Measurements from ENCODE around the gene CILP2. TPM values are rescaled to one million over a fixed set of nuclear protein-coding genes. Genes with fewer than 3 reads are reported as not detected.

The CILP2 gene
- total RNA-seq, 3 donors from 2014 or later, result 0.15 to 0.66 (median 0.16) TPM

DNA sequence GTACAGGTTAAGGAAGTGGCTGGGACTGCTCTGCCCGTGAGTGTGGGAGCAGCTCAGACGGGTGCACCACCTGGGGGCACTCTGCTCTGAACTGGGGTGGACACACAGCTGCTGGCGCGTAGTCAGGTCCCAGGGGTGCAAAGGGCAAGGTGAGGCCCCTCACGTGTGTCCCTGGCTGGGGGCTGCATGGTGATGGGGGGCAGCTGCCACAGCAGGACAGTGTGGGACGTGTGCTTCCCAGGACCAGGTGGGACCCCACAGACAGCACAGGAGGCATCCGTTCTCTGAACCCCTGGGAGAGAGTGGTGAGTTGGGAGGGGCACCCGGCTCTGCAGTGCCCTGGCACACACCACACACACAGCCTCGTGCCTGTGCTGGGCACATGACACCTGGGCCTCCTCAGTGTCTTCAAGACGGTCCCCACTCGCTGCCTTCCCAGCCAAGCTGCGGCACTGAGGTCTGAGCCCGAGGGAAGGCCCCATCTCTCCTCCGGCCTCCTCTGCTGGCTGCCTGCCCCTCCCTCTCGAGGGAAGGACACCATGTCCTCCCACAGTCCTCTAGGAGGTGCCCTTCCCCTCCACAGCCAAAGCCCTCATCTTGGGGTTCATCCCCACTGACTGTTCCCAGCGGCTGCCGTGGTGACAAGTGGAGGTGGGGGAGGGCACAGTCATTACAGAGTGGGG, 24.7 kb downstream of the CILP2 start:
- intact Hi-C loops (cut with DNase I; ENCODE audit: low total_unique reads), result no loop called here
- DNase-seq (ENCODE audit: low spot score in 2 of 2), result no peak
- Histone ChIP-seq H3K4me3 (no peak overlapping the region), H3K36me3 (no peaks in the 10 kb centered on the region), H3K9me3 (no peaks in the 10 kb centered on the region), H3K27me3 (no peaks in the 10 kb centered on the region), H3K4me1 (no peaks in the 10 kb centered on the region), H3K27ac (no peak overlapping the region)
- TF ChIP-seq POLR2A (IDR thresholded peaks at IDR 0.05), result no peak
- TF ChIP-seq, protein P1, sequence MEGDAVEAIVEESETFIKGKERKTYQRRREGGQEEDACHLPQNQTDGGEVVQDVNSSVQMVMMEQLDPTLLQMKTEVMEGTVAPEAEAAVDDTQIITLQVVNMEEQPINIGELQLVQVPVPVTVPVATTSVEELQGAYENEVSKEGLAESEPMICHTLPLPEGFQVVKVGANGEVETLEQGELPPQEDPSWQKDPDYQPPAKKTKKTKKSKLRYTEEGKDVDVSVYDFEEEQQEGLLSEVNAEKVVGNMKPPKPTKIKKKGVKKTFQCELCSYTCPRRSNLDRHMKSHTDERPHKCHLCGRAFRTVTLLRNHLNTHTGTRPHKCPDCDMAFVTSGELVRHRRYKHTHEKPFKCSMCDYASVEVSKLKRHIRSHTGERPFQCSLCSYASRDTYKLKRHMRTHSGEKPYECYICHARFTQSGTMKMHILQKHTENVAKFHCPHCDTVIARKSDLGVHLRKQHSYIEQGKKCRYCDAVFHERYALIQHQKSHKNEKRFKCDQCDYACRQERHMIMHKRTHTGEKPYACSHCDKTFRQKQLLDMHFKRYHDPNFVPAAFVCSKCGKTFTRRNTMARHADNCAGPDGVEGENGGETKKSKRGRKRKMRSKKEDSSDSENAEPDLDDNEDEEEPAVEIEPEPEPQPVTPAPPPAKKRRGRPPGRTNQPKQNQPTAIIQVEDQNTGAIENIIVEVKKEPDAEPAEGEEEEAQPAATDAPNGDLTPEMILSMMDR (IDR thresholded peaks at IDR 0.05), result no peak
- no peak for TF ChIP-seq POLR2AphosphoS5 (IDR thresholded peaks at IDR 0.05)

GRCh38 chr19:19563348-19563848, 25.3 kb downstream of the CILP2 start:
- H3K4me3 ChIP-seq, result no peak overlapping the region
- no peaks in the 10 kb centered on the region for H3K9me3 ChIP-seq
- no peak for DNase-seq (ENCODE audit: low spot score in 2 of 2)
- no peak overlapping the region for H3K27ac ChIP-seq
- intact Hi-C loops (cut with DNase I; ENCODE audit: low total_unique reads), result no loop called here
- no peak for TF ChIP-seq POLR2AphosphoS5 (IDR thresholded peaks at IDR 0.05)
- TF ChIP-seq POLR2A (IDR thresholded peaks at IDR 0.05), result no peak
- TF ChIP-seq, protein P1 (IDR thresholded peaks at IDR 0.05), result no peak
- H3K27me3 ChIP-seq, result no peaks in the 10 kb centered on the region
- H3K36me3 ChIP-seq, result no peaks in the 10 kb centered on the region
- H3K4me1 ChIP-seq, result no peaks in the 10 kb centered on the region

GRCh38 chr19:19566306-19566705, 28.2 kb downstream of the CILP2 start:
- H3K27me3 ChIP-seq, result no peaks in the 10 kb centered on the region

GRCh38 chr19:19567391-19567790, 29.3 kb downstream of the CILP2 start:
- Histone ChIP-seq H3K27ac (no peak overlapping the region), H3K27me3 (no peaks in the 10 kb centered on the region), H3K4me3 (no peak overlapping the region), H3K4me1 (no peaks in the 10 kb centered on the region), H3K9me3 (no peaks in the 10 kb centered on the region), H3K36me3 (no peaks in the 10 kb centered on the region)
- DNase-seq (ENCODE audit: low spot score in 2 of 2), result no peak
- TF ChIP-seq, protein P1 (IDR thresholded peaks at IDR 0.05), result no peak
- TF ChIP-seq POLR2AphosphoS5 (IDR thresholded peaks at IDR 0.05) (no peak), POLR2A (IDR thresholded peaks at IDR 0.05) (no peak)
- intact Hi-C loops (cut with DNase I; ENCODE audit: low total_unique reads), result no loop called here

More at GRCh38 chr19:19566306-19566705, 28.2 kb downstream of the CILP2 start:
- Histone ChIP-seq H3K9me3 (no peaks in the 10 kb centered on the region), H3K4me3 (no peak overlapping the region), H3K27ac (no peak overlapping the region), H3K36me3 (no peaks in the 10 kb centered on the region), H3K4me1 (no peaks in the 10 kb centered on the region)
- TF ChIP-seq POLR2AphosphoS5 (IDR thresholded peaks at IDR 0.05) (no peak), POLR2A (IDR thresholded peaks at IDR 0.05) (no peak)
- TF ChIP-seq, protein P1 (IDR thresholded peaks at IDR 0.05), result no peak
- no peak for DNase-seq (ENCODE audit: low spot score in 2 of 2)
- intact Hi-C loops (cut with DNase I; ENCODE audit: low total_unique reads), result no loop called here
